ENCODE results near the gene TMEM184C. TPM values are rescaled to one million over a fixed set of nuclear protein-coding genes. Genes with fewer than 3 reads are reported as not detected.

Gene TMEM184C
- polyA plus RNA-seq, 1 experiment = 27.1 TPM

- TF ChIP-seq CTCF (IDR thresholded peaks at IDR 0.05; ENCODE audit: insufficient read depth, low read depth, low read length) = no peak
These were observed 66.8 kb downstream of the TMEM184C start, which contains the start of gene PRMT9 for GRCh38 chr4:147683717-147684700. Gene PRMT9, minus strand, starts transcription at chr4:147684163. Its CDS starts 176 bp downstream, at chr4:147683987.

GRCh38 chr4:147689067-147689466 is 71.9 kb downstream of the TMEM184C start:
- Histone ChIP-seq H3K4me3 (ENCODE audit: low read depth, low read length) (no peak overlapping the region), H3K36me3 (ENCODE audit: control insufficient read depth, insufficient read depth, low read length) (no peaks in the 10 kb centered on the region), H3K27me3 (ENCODE audit: control insufficient read depth, insufficient read depth, low read length) (no peaks in the 10 kb centered on the region)
- DNase-seq (ENCODE audit: low read depth) = no peak
- no peak for TF ChIP-seq CTCF (IDR thresholded peaks at IDR 0.05; ENCODE audit: insufficient read depth, low read depth, low read length)
- ChIA-PET CTCF (no interaction called here), POLR2A (no interaction called here)

More at GRCh38 chr4:147683717-147684700, 66.8 kb downstream of the TMEM184C start, which contains the start of gene PRMT9:
- Histone ChIP-seq H3K4me3 (ENCODE audit: low read depth, low read length) (peak within 1 kb of the TSS; percentile 78), H3K27me3 (ENCODE audit: control insufficient read depth, insufficient read depth, low read length) (no peaks in the 10 kb centered on the region; the same call in 1 of the 2 replicates), H3K36me3 (ENCODE audit: control insufficient read depth, insufficient read depth, low read length) (no peaks in the 10 kb centered on the region; the same call in 1 of the 2 replicates)
- CTCF ChIA-PET = interaction anchor here (0.8 to 4.0 kb wide), 4 partner anchors 138 to 186 kb away, joined by 3 to 20 read pairs (median 4); no protein-coding TSS in a partner anchor
- DNase-seq (ENCODE audit: low read depth) = peak; percentile 33
- POLR2A ChIA-PET = interaction anchor here (0.5 to 0.6 kb wide), 3 partner anchors 34 to 159 kb away, joined by 3 to 5 read pairs (median 5); no protein-coding TSS in a partner anchor

- POLR2A ChIA-PET = no interaction called here
- no peaks in the 10 kb centered on the region for H3K36me3 ChIP-seq (ENCODE audit: control insufficient read depth, insufficient read depth, low read length)
- H3K27me3 ChIP-seq (ENCODE audit: control insufficient read depth, insufficient read depth, low read length) = no peaks in the 10 kb centered on the region
- TF ChIP-seq CTCF (IDR thresholded peaks at IDR 0.05; ENCODE audit: insufficient read depth, low read depth, low read length) = no peak
- no peak overlapping the region for H3K4me3 ChIP-seq (ENCODE audit: low read depth, low read length)
- CTCF ChIA-PET = interaction anchor here (2.2 kb wide), 1 partner anchor 174 kb away, joined by 9 read pairs; no protein-coding TSS in a partner anchor
- DNase-seq (ENCODE audit: low read depth) = no peak
These were observed 74.6 kb downstream of the TMEM184C start for GRCh38 chr4:147691820-147692219.

GRCh38 chr4:147693218-147693617 is 76.0 kb downstream of the TMEM184C start:
- no peak overlapping the region for H3K4me3 ChIP-seq (ENCODE audit: low read depth, low read length)
- no peak for DNase-seq (ENCODE audit: low read depth)
- no peak for TF ChIP-seq CTCF (IDR thresholded peaks at IDR 0.05; ENCODE audit: insufficient read depth, low read depth, low read length)
- POLR2A ChIA-PET = no interaction called here
- H3K36me3 ChIP-seq (ENCODE audit: control insufficient read depth, insufficient read depth, low read length) = no peaks in the 10 kb centered on the region
- CTCF ChIA-PET = interaction anchor here (0.6 to 2.2 kb wide), 2 partner anchors 173 to 189 kb away, joined by 3 to 9 read pairs; no protein-coding TSS in a partner anchor
- peaks cover 1% of the 10 kb centered on the region; the same call in 1 of the 2 replicates for H3K27me3 ChIP-seq (ENCODE audit: control insufficient read depth, insufficient read depth, low read length)

GRCh38 chr4:147696866-147697265 is 79.7 kb downstream of the TMEM184C start:
- ChIA-PET CTCF (interaction anchor here (1.5 to 2.0 kb wide), 2 partner anchors 11 to 169 kb away, joined by 6 to 16 read pairs; no protein-coding TSS in a partner anchor), POLR2A (no interaction called here)
- Histone ChIP-seq H3K36me3 (ENCODE audit: control insufficient read depth, insufficient read depth, low read length) (no peaks in the 10 kb centered on the region), H3K4me3 (ENCODE audit: low read depth, low read length) (no peak overlapping the region), H3K27me3 (ENCODE audit: control insufficient read depth, insufficient read depth, low read length) (peaks cover 1% of the 10 kb centered on the region; the same call in 1 of the 2 replicates)
- TF ChIP-seq CTCF (IDR thresholded peaks at IDR 0.05; ENCODE audit: insufficient read depth, low read depth, low read length) = no peak
- no peak for DNase-seq (ENCODE audit: low read depth)
